ENCODE results near the gene PACS2. TPM values are rescaled to one million over a fixed set of nuclear protein-coding genes. Genes with fewer than 3 reads are reported as not detected.

The PACS2 gene
- total and polyA plus RNA-seq, 2 experiments from 2014 or later = 41.1 to 54.5 TPM

- Histone ChIP-seq H4K20me1 (ENCODE audit: insufficient read depth, poor library complexity, severe bottlenecking) (no peaks in the 10 kb centered on the region), H3K9me3 (ENCODE audit: low read depth) (no peaks in the 10 kb centered on the region), H2AFZ (no peak overlapping the region), H3K79me2 (no peaks in the 10 kb centered on the region), H3K27ac (no peak overlapping the region), H3K4me1 (ENCODE audit: insufficient read depth) (no peaks in the 10 kb centered on the region), H3K4me2 (no peak overlapping the region), H3K9me2 (replicated peaks; ENCODE audit: insufficient read depth) (no peaks in the 10 kb centered on the region), H3K27me3 (no peaks in the 10 kb centered on the region), H3K4me3 (no peak overlapping the region), H3K36me3 (replicated peaks; ENCODE audit: insufficient read depth, low read depth) (no peaks in the 10 kb centered on the region)
- TF ChIP-seq EZH2phosphoT487 (IDR thresholded peaks at IDR 0.05; ENCODE audit: low read depth, severe bottlenecking, unreplicated experiment) (no peak), EZH2 (IDR thresholded peaks at IDR 0.05; ENCODE audit: borderline replicate concordance) (no peak)
- TF ChIP-seq, protein P1, sequence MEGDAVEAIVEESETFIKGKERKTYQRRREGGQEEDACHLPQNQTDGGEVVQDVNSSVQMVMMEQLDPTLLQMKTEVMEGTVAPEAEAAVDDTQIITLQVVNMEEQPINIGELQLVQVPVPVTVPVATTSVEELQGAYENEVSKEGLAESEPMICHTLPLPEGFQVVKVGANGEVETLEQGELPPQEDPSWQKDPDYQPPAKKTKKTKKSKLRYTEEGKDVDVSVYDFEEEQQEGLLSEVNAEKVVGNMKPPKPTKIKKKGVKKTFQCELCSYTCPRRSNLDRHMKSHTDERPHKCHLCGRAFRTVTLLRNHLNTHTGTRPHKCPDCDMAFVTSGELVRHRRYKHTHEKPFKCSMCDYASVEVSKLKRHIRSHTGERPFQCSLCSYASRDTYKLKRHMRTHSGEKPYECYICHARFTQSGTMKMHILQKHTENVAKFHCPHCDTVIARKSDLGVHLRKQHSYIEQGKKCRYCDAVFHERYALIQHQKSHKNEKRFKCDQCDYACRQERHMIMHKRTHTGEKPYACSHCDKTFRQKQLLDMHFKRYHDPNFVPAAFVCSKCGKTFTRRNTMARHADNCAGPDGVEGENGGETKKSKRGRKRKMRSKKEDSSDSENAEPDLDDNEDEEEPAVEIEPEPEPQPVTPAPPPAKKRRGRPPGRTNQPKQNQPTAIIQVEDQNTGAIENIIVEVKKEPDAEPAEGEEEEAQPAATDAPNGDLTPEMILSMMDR (IDR thresholded peaks at IDR 0.05; ENCODE audit: poor library complexity) = no peak
- 94% methylated on average over 22 of the region's 23 CpGs for WGBS (ENCODE audit: low lambda C conversion rate, missing lambda C conversion rate)
- DNase-seq (ENCODE audit: low spot score) = no peak
These were observed 69.6 kb downstream of the PACS2 start for GRCh38 chr14:105384041-105384557.

GRCh38 chr14:105384605-105385321 lies 70.2 kb downstream of the PACS2 start:
- H3K4me3 ChIP-seq = no peak overlapping the region
- no peak overlapping the region for H3K4me2 ChIP-seq
- H2AFZ ChIP-seq = no peak overlapping the region
- no peaks in the 10 kb centered on the region for H3K4me1 ChIP-seq (ENCODE audit: insufficient read depth)
- no peaks in the 10 kb centered on the region for H3K36me3 ChIP-seq (replicated peaks; ENCODE audit: insufficient read depth, low read depth)
- no peaks in the 10 kb centered on the region for H3K9me3 ChIP-seq (ENCODE audit: low read depth)
- H3K9me2 ChIP-seq (replicated peaks; ENCODE audit: insufficient read depth) = no peaks in the 10 kb centered on the region
- H3K27ac ChIP-seq = no peak overlapping the region
- DNase-seq (ENCODE audit: low spot score) = no peak
- H3K27me3 ChIP-seq = no peaks in the 10 kb centered on the region
- 95% methylated on average over 20 of the region's 29 CpGs for WGBS (ENCODE audit: low lambda C conversion rate, missing lambda C conversion rate)
- no peaks in the 10 kb centered on the region for H3K79me2 ChIP-seq
- TF ChIP-seq, protein P1 (IDR thresholded peaks at IDR 0.05; ENCODE audit: poor library complexity) = no peak
- TF ChIP-seq EZH2 (IDR thresholded peaks at IDR 0.05; ENCODE audit: borderline replicate concordance) (no peak), EZH2phosphoT487 (IDR thresholded peaks at IDR 0.05; ENCODE audit: low read depth, severe bottlenecking, unreplicated experiment) (no peak)
- H4K20me1 ChIP-seq (ENCODE audit: insufficient read depth, poor library complexity, severe bottlenecking) = no peaks in the 10 kb centered on the region

DNA sequence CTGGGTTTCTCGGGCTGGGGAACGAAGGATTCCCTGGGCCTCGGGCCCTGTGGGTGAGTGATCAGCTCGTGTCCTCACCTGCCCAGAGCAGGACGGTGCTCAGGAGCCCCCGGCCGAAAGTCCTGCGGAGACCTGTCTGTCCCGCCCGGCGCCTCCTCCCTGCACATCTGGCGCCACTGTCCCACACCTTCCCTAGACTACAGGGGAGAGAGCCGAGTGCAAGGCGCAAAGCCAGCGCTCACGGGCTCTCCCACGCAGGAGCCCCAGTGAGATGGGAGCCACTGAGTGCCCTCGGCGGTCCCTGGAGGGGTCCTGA lies 70.7 kb downstream of the PACS2 start:
- H3K9me3 ChIP-seq (ENCODE audit: low read depth) = no peaks in the 10 kb centered on the region
- no peaks in the 10 kb centered on the region for H3K79me2 ChIP-seq
- no peaks in the 10 kb centered on the region for H3K4me1 ChIP-seq (ENCODE audit: insufficient read depth)
- 98% methylated on average over 19 of the region's 19 CpGs for WGBS (ENCODE audit: low lambda C conversion rate, missing lambda C conversion rate)
- H3K27ac ChIP-seq = no peak overlapping the region
- TF ChIP-seq EZH2phosphoT487 (IDR thresholded peaks at IDR 0.05; ENCODE audit: low read depth, severe bottlenecking, unreplicated experiment) (no peak), EZH2 (IDR thresholded peaks at IDR 0.05; ENCODE audit: borderline replicate concordance) (no peak)
- TF ChIP-seq, protein P1 (IDR thresholded peaks at IDR 0.05; ENCODE audit: poor library complexity) = no peak
- H3K4me3 ChIP-seq = no peak overlapping the region
- no peak overlapping the region for H2AFZ ChIP-seq
- H3K27me3 ChIP-seq = no peaks in the 10 kb centered on the region
- H4K20me1 ChIP-seq (ENCODE audit: insufficient read depth, poor library complexity, severe bottlenecking) = no peaks in the 10 kb centered on the region
- no peak overlapping the region for H3K4me2 ChIP-seq
- DNase-seq (ENCODE audit: low spot score) = no peak
- H3K36me3 ChIP-seq (replicated peaks; ENCODE audit: insufficient read depth, low read depth) = no peaks in the 10 kb centered on the region
- no peaks in the 10 kb centered on the region for H3K9me2 ChIP-seq (replicated peaks; ENCODE audit: insufficient read depth)
